PC-3 (cell line): ENCODE measurements around the gene GPR137B. TPM values are rescaled to one million over a fixed set of nuclear protein-coding genes. Genes with fewer than 3 reads are reported as not detected.

ENCODE experiments used
- ATAC-seq: fragments of 200-7000 bp; cut with Tn5 transposase; 2 replicates; pipeline ENCODE4 v1.9.1; 2020; ENCODE audit warnings: mild to moderate bottlenecking, moderate library complexity
- BruUV-seq: library from RNA; stranded (reverse); fragments of 400-500 nt; replicated peaks from 2 replicates; lab custom pipeline; 2021; lab: Mats Ljungman, UMichigan
- CTCF ChIA-PET: fragments of 300-600 bp; sonication (Branson Sonifier 250); formaldehyde crosslinking; loops from one replicate; lab custom pipeline; 2022; ENCODE audit warnings: antibody characterized with exemption; lab: Charles Lee
- POLR2A ChIA-PET: fragments of 300-600 bp; sonication (Branson Sonifier 250); formaldehyde crosslinking; loops from one replicate; lab custom pipeline; 2022; ENCODE audit warnings: antibody characterized with exemption; ENCODE audit not compliant: unreplicated experiment; lab: Charles Lee
- DNase-seq: peaks from one replicate; pipeline ENCODE4 v3.0.0-alpha.2; 2015
- H2AFZ ChIP-seq: fragments of 300-600 bp; sonication (generic); 2 replicates; pipeline ENCODE4 v1.6.0; 2016; ENCODE audit warnings: antibody characterized with exemption, low read length
- H3F3A ChIP-seq: fragments of 300-600 bp; sonication (generic); one replicate; pipeline ENCODE4 v1.6.0; 2017; ENCODE audit warnings: antibody characterized with exemption, low read length, control low read depth, mild to moderate bottlenecking; ENCODE audit not compliant: unreplicated experiment
- H3K27ac ChIP-seq: fragments of 300-600 bp; sonication (generic); 2 replicates; pipeline ENCODE4 v1.5.1; 2016; ENCODE audit warnings: mild to moderate bottlenecking, low read length
- H3K27me3 ChIP-seq: fragments of 300-600 bp; sonication (generic); 2 replicates; pipeline ENCODE4 v1.6.1; 2016; ENCODE audit warnings: low read length, mixed read lengths
- H3K36me3 ChIP-seq: fragments of 300-600 bp; sonication (generic); 2 replicates; pipeline ENCODE4 v1.6.1; 2016; ENCODE audit warnings: low read depth, mixed run types, low read length, mixed read lengths
- H3K4me1 ChIP-seq: fragments of 300-600 bp; sonication (generic); 2 replicates; pipeline ENCODE4 v1.5.1; 2016; ENCODE audit warnings: low read length; ENCODE audit not compliant: insufficient read depth
- H3K4me2 ChIP-seq: fragments of 300-600 bp; sonication (generic); 2 replicates; pipeline ENCODE4 v1.6.0; 2016; ENCODE audit warnings: low read length
- H3K4me3 ChIP-seq: fragments of 300-600 bp; sonication (generic); 2 replicates; pipeline ENCODE4 v1.5.1; 2016; ENCODE audit warnings: mild to moderate bottlenecking, low read length, mixed read lengths
- H3K79me2 ChIP-seq: fragments of 300-600 bp; sonication (generic); 2 replicates; pipeline ENCODE4 v1.6.1; 2017; ENCODE audit warnings: low read length, mixed read lengths
- H3K9ac ChIP-seq: fragments of 300-600 bp; sonication (generic); 2 replicates; pipeline ENCODE4 v1.6.0; 2016; ENCODE audit warnings: mild to moderate bottlenecking, low read length
- H3K9me2 ChIP-seq: fragments of 300-600 bp; sonication (generic); replicated peaks from 2 replicates; pipeline ENCODE4 v1.6.1; 2016; ENCODE audit warnings: mixed run types, low read length, mixed read lengths
- H3K9me3 ChIP-seq: fragments of 300-600 bp; sonication (generic); 2 replicates; pipeline ENCODE4 v1.6.1; 2016; ENCODE audit warnings: low read length, mixed read lengths
- H4K20me1 ChIP-seq: fragments of 300-600 bp; sonication (generic); 2 replicates; pipeline ENCODE4 v1.6.1; 2016; ENCODE audit warnings: low read length, mixed read lengths
- CTCF ChIP-seq: fragments of 300-600 bp; sonication (generic); conservative IDR thresholded peaks from 2 replicates; pipeline ENCODE4 v1.5.1; 2017; ENCODE audit warnings: antibody characterized with exemption, low read depth, mild to moderate bottlenecking, low read length
- EZH2 ChIP-seq: fragments of 300-600 bp; sonication (generic); IDR thresholded peaks from one replicate; pipeline ENCODE4 v1.6.1; 2017; ENCODE audit warnings: antibody characterized with exemption, mild to moderate bottlenecking, low read length; ENCODE audit not compliant: unreplicated experiment
- EZH2phosphoT487 ChIP-seq: fragments of 300-600 bp; sonication (generic); IDR thresholded peaks from 2 replicates; pipeline ENCODE4 v1.6.1; 2018; ENCODE audit warnings: mild to moderate bottlenecking, antibody characterized with exemption, low read length, borderline replicate concordance
- intact Hi-C: fragments of 100-400 bp; cut with micrococcal nuclease; formaldehyde crosslinking; loops from 2 replicates; pipeline ENCODE4 v1.9.0; 2023
- total RNA-seq: library from RNA; depleted of rRNA; stranded (reverse); fragments of >200 nt; gene quantifications from 2 replicates; pipeline ENCODE4 v1.2.3, GENCODE V29; 2014

Gene GPR137B
- total RNA-seq, 1 experiment from 2014 or later: 2.3 TPM

- no peaks in the 10 kb centered on the region for H3K4me1 ChIP-seq
- POLR2A ChIA-PET: no interaction called here
- no peak overlapping the region for H3K9ac ChIP-seq
- H3K4me3 ChIP-seq: no peak overlapping the region
- H2AFZ ChIP-seq: no peak overlapping the region
- H3F3A ChIP-seq: peaks cover 12% of the 10 kb centered on the region
- H3K27me3 ChIP-seq: no peaks in the 10 kb centered on the region
- no TSS peak for BruUV-seq
- H3K27ac ChIP-seq: no peak overlapping the region
- CTCF ChIA-PET: no interaction called here
- peaks cover 13% of the 10 kb centered on the region for H3K9me3 ChIP-seq
- H3K36me3 ChIP-seq: peaks cover 3% of the 10 kb centered on the region; the same call in 1 of the 2 replicates
- intact Hi-C loops: no loop called here
- DNase-seq: no peak
- ATAC-seq: no peak
- TF ChIP-seq CTCF: no peak
- no peak for TF ChIP-seq EZH2phosphoT487
- TF ChIP-seq EZH2: no peak
- no peaks in the 10 kb centered on the region for H3K79me2 ChIP-seq
- no peaks in the 10 kb centered on the region for H4K20me1 ChIP-seq
- H3K4me2 ChIP-seq: no peak overlapping the region
- H3K9me2 ChIP-seq: no peaks in the 10 kb centered on the region
Observed at GRCh38 chr1:236101233-236102200, 40.8 kb upstream of the GPR137B start.

GRCh38 chr1:236102611-236103010 lies 39.7 kb upstream of the GPR137B start:
- DNase-seq: no peak
- Histone ChIP-seq H3K9me2 (no peaks in the 10 kb centered on the region), H2AFZ (no peak overlapping the region; the same call in 1 of the 2 replicates), H3K4me3 (no peak overlapping the region), H3K27ac (no peak overlapping the region), H3F3A (peaks cover 2% of the 10 kb centered on the region), H3K36me3 (no peaks in the 10 kb centered on the region), H3K79me2 (no peaks in the 10 kb centered on the region), H3K4me1 (no peaks in the 10 kb centered on the region), H4K20me1 (no peaks in the 10 kb centered on the region), H3K4me2 (no peak overlapping the region), H3K9me3 (peaks cover 2% of the 10 kb centered on the region), H3K9ac (no peak overlapping the region), H3K27me3 (no peaks in the 10 kb centered on the region)
- TF ChIP-seq EZH2phosphoT487 (no peak), CTCF (no peak), EZH2 (no peak)
- BruUV-seq: no TSS peak
- intact Hi-C loops: no loop called here
- no peak for ATAC-seq
- POLR2A ChIA-PET: no interaction called here
- CTCF ChIA-PET: no interaction called here

- Histone ChIP-seq H3K36me3 (no peaks in the 10 kb centered on the region), H3K9me3 (no peaks in the 10 kb centered on the region), H3K9ac (no peak overlapping the region), H3K4me1 (no peaks in the 10 kb centered on the region), H3F3A (no peaks in the 10 kb centered on the region), H3K4me2 (0 out of 2 replicates have a peak overlapping the region, but pooled peaks have one; percentile 26), H3K9me2 (no peaks in the 10 kb centered on the region), H3K27me3 (no peaks in the 10 kb centered on the region), H2AFZ (peak overlapping the region; percentile 38; the same call in 1 of the 2 replicates), H4K20me1 (no peaks in the 10 kb centered on the region), H3K27ac (no peak overlapping the region), H3K4me3 (no peak overlapping the region), H3K79me2 (no peaks in the 10 kb centered on the region)
- CTCF ChIA-PET: no interaction called here
- intact Hi-C loops: no loop called here
- POLR2A ChIA-PET: no interaction called here
- no peak for DNase-seq
- ATAC-seq: no peak
- no TSS peak for BruUV-seq
- no peak for TF ChIP-seq CTCF
- no peak for TF ChIP-seq EZH2
- no peak for TF ChIP-seq EZH2phosphoT487
Observed at GRCh38 chr1:236103059-236103458, 39.3 kb upstream of the GPR137B start.
